Adrenal gland (tissue), 12 donors: Measurements from ENCODE around the gene NOP14. TPM values are rescaled to one million over a fixed set of nuclear protein-coding genes. Genes with fewer than 3 reads are reported as not detected.
"Not testable (repeated sequence)": the region's sequence is repeated elsewhere in the genome, so short reads cannot be mapped to it uniquely, and the experiment has no call there.

Experiments
- DNase-seq, 7 donors: peaks; one replicate each; pipeline ENCODE4 v3.0.0-alpha.2; 2019 to 2020
- H3K27ac ChIP-seq, 5 donors: fragments of 200-600 bp; sonication (generic) in 4 of 5; 1 replicate in 3 of 5; 2 replicates in 2 of 5; pipeline versions ENCODE4 v1.5.1 to v1.8.0; 2016 to 2020; ENCODE audit warnings: mild to moderate bottlenecking in 1 of 5
- H3K27me3 ChIP-seq: fragments of 200-600 bp; 2 replicates; pipeline ENCODE4 v1.8.0; 2021
- H3K36me3 ChIP-seq, 2 donors: fragments of 200-600 bp; replicated peaks in 1 of 2; 1 replicate in 1 of 2; 2 replicates in 1 of 2; pipeline versions ENCODE4 v1.5.1 to v1.8.0; 2018 to 2022
- H3K4me1 ChIP-seq, 2 donors: fragments of 200-600 bp; replicated peaks in 1 of 2; 1 replicate in 1 of 2; 2 replicates in 1 of 2; pipeline versions ENCODE4 v1.5.1 to v1.8.0; 2018 to 2021
- H3K4me3 ChIP-seq, 4 donors: fragments of 200-600 bp; sonication (generic) in 3 of 4; one replicate each; pipeline ENCODE4 v1.5.1; 2016 to 2018
- H3K9me3 ChIP-seq, 3 donors: fragments of 200-600 bp; sonication (generic) in 1 of 3; replicated peaks in 1 of 3; 1 replicate in 2 of 3; 2 replicates in 1 of 3; pipeline versions ENCODE4 v1.5.1 to v1.8.0; 2016 to 2021
- POLR2A ChIP-seq, 2 donors: fragments of 450-650 bp; IDR thresholded peaks; one replicate each; pipeline ENCODE4 v1.6.1; 2017; ENCODE audit warnings: antibody characterized with exemption in 2 of 2, mild to moderate bottlenecking in 2 of 2, moderate library complexity in 1 of 2
- WGBS, 4 donors: extraction: QIAGEN DNeasy Blood & Tissue Kit in 2 of 4; methylation state at CpG; one replicate each; pipeline versions ENCODE4 v1.1.5 to v1.1.7; 2013 to 2017; 5-methylcytosine and 5-hydroxymethylcytosine counted together
- intact Hi-C, 2 donors: fragments of 100-400 bp; cut with DNase I; formaldehyde crosslinking; loops; one replicate each; pipeline versions ENCODE4 v1.14.1 to v1.15.0; 2022 to 2023
- polyA plus RNA-seq, 3 donors: library from polyadenylated mRNA; stranded (reverse); fragments of 200-250 nt in 2 of 3; fragments of 350-450 nt in 1 of 3; fragmentation: Illumina TruSeq in 1 of 3; extraction: RNeasy Lipid Tissue Mini Kit (QIAGEN cat#74804) in 1 of 3; gene quantifications; one replicate each; pipeline ENCODE4 v1.2.3, GENCODE V29; 2013 to 2014
- total RNA-seq, 9 donors: library from RNA; depleted of rRNA in 4 of 9; stranded (reverse); fragments of >200 nt in 4 of 9; fragments of 120-200 nt in 1 of 9; fragmentation: NEBNext Ultra II Directional in 1 of 9; extraction: Animal tissue kit (Norgen Biotek cat#: 25700) in 1 of 9; gene quantifications; one replicate each; pipeline versions ENCODE4 v1.1.0 to v1.2.4, GENCODE V29; 2013 to 2023
- TF ChIP-seq, protein P1 (sequence below), 6 experiments: fragments of 450-650 bp in 4 of 6; fragments of 200-600 bp in 2 of 6; sonication (generic) in 1 of 6; IDR thresholded peaks; 1 replicate in 5 of 6; 2 replicates in 1 of 6; pipeline versions ENCODE4 v1.5.1 to v1.8.0; 2016 to 2021; ENCODE audit warnings: antibody characterized with exemption in 6 of 6, mild to moderate bottlenecking in 2 of 6, moderate library complexity in 1 of 6
- donor health status: healthy with polysubstance abuse.
- donor health status: Bipolar disorder and iron deficiency.
- donor health status: DM: yes; HTN: yes; CAD: no.
- donor health status: DM: no; HTN: no; CAD: no.
- donor health status: DM: no; HTN: no; CAD: no.
- donor health status: DM: yes; HTN: yes; CAD: no.

NOP14 gene
- total and polyA plus RNA-seq, 12 donors: 16.4 to 56.5 (median 25.5) TPM

DNA sequence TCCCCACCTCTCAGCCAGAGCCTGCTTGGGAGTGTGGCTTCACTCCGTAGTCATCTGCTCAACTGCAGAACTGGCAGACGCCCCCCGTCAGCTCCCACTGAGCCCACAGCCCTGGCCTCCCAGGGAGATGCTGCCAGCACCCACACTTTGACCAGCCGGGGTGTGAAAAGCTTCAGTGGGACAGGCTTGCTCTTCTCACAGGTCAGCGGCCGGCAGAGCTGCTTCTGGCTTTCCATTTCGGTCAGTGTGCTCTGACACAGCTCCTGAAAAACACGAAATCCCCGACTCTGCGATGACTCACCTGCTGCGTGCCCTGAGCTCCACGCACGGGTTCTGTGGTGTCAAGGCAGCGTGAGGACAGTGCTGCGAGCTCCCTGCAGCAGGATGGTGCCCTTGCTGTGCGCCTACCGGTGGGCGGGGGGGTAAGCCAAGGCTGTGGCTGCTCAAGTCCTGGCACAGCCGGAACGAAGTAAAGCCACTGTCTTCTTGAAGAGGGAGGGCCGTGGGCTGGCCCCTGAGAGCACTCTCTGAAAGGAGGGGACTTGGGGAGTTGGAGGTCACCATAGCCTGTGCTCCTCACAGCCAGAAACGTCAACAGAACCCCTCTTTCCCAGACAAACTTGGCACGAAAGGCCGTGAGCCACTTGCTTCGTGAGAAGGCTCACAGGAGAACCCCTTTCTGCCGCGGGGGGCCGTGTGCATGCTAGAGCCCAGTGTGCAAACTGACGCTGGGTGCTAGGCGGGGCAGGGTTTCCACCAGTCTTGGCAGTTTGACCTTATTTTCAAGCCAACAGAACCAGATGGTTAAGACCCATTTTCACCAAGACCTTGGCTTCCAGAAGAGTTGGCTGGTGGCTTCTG is 23.6 kb downstream of the NOP14 start:
- Histone ChIP-seq H3K9me3 (no peaks in the 10 kb centered on the region), H3K4me1 (peaks cover 12 to 30% of the 10 kb centered on the region in 2 donors), H3K4me3 (no peak overlapping the region), H3K27ac (peak overlapping the region in 1 of 5 donors; percentile 41), H3K27me3 (no peaks in the 10 kb centered on the region), H3K36me3 (peaks cover 0 to 68% of the 10 kb centered on the region in 2 donors)
- DNase-seq: peak in 6 of 7 donors; percentile 27 to 75 (median 52)
- no peak for TF ChIP-seq POLR2A (IDR thresholded peaks at IDR 0.05)
- TF ChIP-seq, protein P1, sequence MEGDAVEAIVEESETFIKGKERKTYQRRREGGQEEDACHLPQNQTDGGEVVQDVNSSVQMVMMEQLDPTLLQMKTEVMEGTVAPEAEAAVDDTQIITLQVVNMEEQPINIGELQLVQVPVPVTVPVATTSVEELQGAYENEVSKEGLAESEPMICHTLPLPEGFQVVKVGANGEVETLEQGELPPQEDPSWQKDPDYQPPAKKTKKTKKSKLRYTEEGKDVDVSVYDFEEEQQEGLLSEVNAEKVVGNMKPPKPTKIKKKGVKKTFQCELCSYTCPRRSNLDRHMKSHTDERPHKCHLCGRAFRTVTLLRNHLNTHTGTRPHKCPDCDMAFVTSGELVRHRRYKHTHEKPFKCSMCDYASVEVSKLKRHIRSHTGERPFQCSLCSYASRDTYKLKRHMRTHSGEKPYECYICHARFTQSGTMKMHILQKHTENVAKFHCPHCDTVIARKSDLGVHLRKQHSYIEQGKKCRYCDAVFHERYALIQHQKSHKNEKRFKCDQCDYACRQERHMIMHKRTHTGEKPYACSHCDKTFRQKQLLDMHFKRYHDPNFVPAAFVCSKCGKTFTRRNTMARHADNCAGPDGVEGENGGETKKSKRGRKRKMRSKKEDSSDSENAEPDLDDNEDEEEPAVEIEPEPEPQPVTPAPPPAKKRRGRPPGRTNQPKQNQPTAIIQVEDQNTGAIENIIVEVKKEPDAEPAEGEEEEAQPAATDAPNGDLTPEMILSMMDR (IDR thresholded peaks at IDR 0.05): no peak
- intact Hi-C loops: loop anchor here (10.0 kb wide), 2 partner anchors 95 to 175 kb away; partner anchors contain the start of gene ADD1 (in 2 of the 2)
- 78 to 84% (median 79%) methylated on average over 14 to 30 of the region's 30 CpGs for WGBS, 4 donors

GRCh38 chr4:2938906-2939305 is 24.3 kb downstream of the NOP14 start:
- TF ChIP-seq, protein P1 (IDR thresholded peaks at IDR 0.05): no peak
- TF ChIP-seq POLR2A (IDR thresholded peaks at IDR 0.05): no peak
- Histone ChIP-seq H3K27me3 (no peaks in the 10 kb centered on the region), H3K4me3 (no peak overlapping the region), H3K4me1 (peaks cover 13 to 31% of the 10 kb centered on the region in 2 donors), H3K27ac (no peak overlapping the region), H3K36me3 (peaks cover 0 to 61% of the 10 kb centered on the region in 2 donors), H3K9me3 (no peaks in the 10 kb centered on the region)
- intact Hi-C loops: loop anchor here (10.0 kb wide), 2 partner anchors 94 to 174 kb away; partner anchors contain the start of gene ADD1 (in 2 of the 2)
- peak in 4 of 7 donors; percentile 4 to 50 (median 16) for DNase-seq
- 90 to 92% (median 92%) methylated on average over 13 to 14 of the region's 14 CpGs for WGBS, 4 donors

DNA sequence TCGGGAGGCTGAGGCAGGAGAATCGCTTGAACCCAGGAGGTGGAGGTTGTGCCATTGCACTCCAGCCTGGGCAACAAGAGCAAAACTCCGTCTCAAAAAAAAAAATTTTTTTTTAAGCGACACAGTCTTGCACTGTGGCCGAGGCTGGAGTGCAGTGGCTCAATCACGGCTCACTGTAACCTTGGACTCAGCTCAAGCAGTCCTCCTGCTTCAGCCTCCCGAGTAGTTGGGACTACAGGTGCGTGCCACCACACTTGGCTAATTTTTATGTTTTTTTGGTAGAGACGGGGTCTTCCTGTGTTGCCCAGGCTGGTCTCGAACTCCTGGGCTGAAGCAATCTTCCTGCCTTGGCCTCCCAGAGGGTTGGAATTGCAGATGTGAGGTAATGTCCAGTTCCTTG is 24.8 kb downstream of the NOP14 start:
- Histone ChIP-seq H3K36me3 (peaks cover 0 to 56% of the 10 kb centered on the region in 2 donors), H3K4me1 (peaks cover 16 to 36% of the 10 kb centered on the region in 2 donors)
- H3K27ac ChIP-seq, H3K4me3 ChIP-seq, H3K9me3 ChIP-seq, H3K27me3 ChIP-seq: not testable (repeated sequence)
- 86 to 94% (median 90%) methylated on average over 5 to 10 of the region's 10 CpGs for WGBS, 4 donors
- intact Hi-C loops: loop anchor here (10.0 kb wide), 2 partner anchors 94 to 174 kb away; partner anchors contain the start of gene ADD1 (in 2 of the 2)
- DNase-seq: peak in 4 of 7 donors; percentile 11 to 50 (median 14)

DNA sequence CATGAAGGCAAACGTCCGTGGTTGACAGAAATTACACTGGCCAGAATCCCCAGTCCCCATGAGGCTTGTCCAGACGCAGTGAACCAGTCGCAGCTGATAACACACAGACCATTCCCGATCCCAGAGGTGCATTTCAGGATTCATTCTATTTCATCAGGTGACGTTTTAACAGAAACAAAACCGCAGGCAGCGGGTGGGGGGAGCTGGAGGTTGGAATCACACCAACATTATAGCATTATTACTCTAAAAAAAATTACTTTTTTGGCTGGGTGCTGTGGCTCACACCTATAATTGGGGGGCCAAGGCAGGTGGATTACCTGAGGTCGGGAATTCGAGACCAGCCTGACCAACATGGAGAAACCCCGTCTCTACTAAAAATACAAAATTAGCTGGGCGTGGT is 25.2 kb downstream of the NOP14 start:
- no peaks in the 10 kb centered on the region for H3K9me3 ChIP-seq

More for the DNA sequence above, 25.2 kb downstream of the NOP14 start:
- 67 to 75% (median 71%) methylated on average over 12 of the region's 12 CpGs for WGBS, 4 donors
- H3K27me3 ChIP-seq: no peaks in the 10 kb centered on the region
- peaks cover 0 to 52% of the 10 kb centered on the region in 2 donors for H3K36me3 ChIP-seq
- TF ChIP-seq, protein P1 (IDR thresholded peaks at IDR 0.05): no peak
- TF ChIP-seq POLR2A (IDR thresholded peaks at IDR 0.05): no peak
- DNase-seq: peak in 3 of 7 donors; percentile 13 to 52 (median 19)
- no peak overlapping the region for H3K27ac ChIP-seq
- peaks cover 16 to 38% of the 10 kb centered on the region in 2 donors for H3K4me1 ChIP-seq
- H3K4me3 ChIP-seq: no peak overlapping the region
- intact Hi-C loops: loop anchor here (10.0 kb wide), 2 partner anchors 93 to 173 kb away; partner anchors contain the start of gene ADD1 (in 2 of the 2)
